CD4-positive, alpha-beta T cell treated with Interleukin-17A for 4 hours (primary cell): Measurements from ENCODE around the gene MGAT4A.

Experiments used
- DNase-seq: peaks from one replicate; pipeline ENCODE4 v3.0.0-alpha.2; 2020; ENCODE audit warnings: mixed read lengths

Gene MGAT4A

GRCh38 chr2:98569915-98570314 is 161.0 kb downstream of the MGAT4A start:
- DNase-seq: no peak

GRCh38 chr2:98569197-98569793 is 161.6 kb downstream of the MGAT4A start:
- peak; percentile 81 for DNase-seq
